ENCODE measurements around the gene ANXA6.

ANXA6 gene

DNA sequence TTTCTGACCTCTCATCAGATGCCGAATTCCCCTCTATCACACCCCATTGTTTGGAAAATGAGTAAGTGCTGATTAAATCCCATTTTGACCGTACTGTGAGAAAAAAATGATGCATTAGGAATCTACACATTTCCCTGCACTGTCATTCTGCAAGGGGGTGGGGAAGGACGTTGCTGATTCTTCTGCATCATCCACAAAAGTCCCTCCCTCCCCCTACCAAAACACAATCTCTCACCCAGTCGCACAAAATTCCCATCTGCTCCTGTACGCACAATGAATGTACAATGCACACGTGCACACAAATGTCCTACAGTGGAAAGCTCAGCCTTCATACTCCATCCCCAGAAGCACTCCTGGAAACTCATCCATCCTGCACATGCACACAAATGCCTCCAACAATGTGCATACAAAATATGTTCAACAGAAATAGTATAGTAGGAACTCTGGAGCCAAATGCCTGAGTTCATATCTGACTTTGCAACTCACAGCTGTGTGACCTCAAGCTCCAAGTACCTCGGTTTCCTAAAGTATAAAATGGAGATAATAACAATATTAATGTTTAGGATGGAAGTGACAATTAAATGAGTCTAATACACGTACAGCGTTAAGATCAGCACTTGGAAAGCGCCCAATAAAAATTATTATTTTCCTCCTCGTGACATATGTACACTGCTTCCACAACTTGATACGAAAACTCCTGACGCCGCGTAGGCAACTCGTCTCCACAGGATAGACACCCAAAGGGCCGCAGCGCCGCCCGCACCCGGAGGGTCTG is 77.6 kb downstream of the ANXA6 start:
- DNase-seq = no peak

DNA sequence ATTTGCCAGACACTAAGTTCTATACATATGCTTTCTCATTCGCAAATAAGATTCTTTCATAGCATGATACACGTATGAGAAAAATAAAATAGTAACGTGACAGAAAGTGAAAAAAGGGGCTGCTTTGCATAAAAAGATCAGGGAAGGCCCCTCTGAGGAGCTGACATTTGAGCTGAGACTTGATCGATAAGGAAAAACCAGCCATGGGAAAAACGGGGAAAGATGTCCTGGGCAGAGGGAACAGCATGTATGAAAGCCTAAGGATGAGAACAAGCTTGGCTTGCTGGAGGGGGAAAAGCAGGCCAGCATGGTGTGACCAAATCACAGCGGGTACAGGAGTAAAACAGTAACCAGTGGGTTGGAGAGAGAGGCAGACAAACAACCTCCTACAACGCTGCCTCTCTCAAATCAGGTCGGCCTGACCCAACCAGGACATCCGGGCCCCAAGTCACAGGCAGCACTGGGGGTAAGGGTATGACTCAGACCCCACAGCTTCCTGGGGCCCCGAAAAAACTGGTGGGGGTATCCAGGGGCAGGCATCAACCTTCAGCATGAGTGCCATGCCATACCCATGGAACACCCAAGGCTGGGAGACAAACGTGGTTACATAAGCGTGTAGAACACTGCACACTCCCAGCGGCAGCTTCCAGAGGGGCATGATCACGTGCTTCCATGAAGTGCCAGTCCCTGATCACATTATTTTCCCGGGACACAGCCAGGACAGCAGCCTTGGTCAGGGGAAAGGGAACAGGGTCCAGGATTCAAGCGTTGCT is 78.9 kb downstream of the ANXA6 start:
- DNase-seq = no peak

DNA sequence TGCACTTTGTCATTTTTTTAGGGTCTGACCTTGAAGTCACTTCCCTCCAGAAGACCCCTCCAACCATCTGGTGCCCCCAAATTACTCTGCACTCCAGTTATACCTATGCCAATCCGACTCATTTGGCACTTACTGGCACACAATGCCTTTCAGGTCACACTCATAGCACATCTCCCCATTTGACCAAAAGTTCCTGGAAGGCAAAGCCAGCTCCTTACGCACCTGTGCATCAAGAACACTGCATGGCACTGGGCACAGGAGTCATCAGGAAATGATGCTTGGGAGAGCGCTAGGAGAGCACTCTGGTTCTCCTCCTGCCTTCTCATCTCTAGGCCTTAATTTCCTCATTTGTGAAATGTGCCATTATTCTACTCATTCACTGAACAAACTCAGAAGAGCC is 79.6 kb downstream of the ANXA6 start:
- no peak for DNase-seq

GRCh38 chr5:151077419-151077818 is 80.2 kb downstream of the ANXA6 start:
- DNase-seq = no peak

- no peak for DNase-seq
Measured at GRCh38 chr5:151076616-151077015, 81.0 kb downstream of the ANXA6 start.

GRCh38 chr5:151075698-151076331 is 81.8 kb downstream of the ANXA6 start:
- no peak for DNase-seq

DNA sequence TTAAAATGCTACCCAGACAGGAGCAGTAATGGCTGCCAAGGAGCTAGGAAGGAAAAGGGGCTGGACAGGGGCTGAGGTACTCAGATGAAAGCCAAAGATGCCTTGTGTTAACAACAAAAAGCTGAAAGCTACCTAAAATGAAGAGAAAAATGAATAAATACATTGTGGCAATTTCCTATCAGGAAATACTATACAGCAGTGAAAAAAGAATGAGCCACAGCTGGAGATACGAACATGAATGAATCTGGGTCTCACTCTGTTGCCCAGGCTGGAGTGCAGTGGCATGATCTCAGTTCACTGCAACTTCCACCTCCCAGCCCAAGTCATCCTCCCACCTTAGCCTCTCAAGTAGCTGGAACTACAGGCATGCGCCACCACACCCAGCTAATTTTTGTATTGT is 83.0 kb downstream of the ANXA6 start:
- no peak for DNase-seq

DNA sequence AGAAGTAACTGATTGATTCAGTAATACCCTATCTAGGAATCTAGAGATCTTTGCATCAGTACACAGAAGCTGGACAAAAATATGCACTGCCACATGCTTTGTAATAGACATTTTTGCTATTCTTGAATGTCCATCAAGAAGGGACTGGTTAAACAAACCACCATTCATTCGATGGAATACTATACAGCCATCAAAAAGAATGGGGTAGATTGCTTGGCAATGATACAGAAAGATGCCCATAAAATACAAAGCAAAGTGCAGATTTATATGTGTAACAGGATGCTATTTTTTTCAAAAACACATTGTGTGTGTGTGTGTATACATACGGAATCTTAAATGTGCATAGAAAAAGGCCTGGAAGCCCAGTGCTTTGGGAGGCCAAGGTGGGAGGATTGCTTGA is 84.3 kb downstream of the ANXA6 start:
- no peak for DNase-seq

GRCh38 chr5:151072630-151073025 is 85.0 kb downstream of the ANXA6 start:
- no peak for DNase-seq

- DNase-seq = no peak
Measured at GRCh38 chr5:151071848-151072629, 85.5 kb downstream of the ANXA6 start.

DNA sequence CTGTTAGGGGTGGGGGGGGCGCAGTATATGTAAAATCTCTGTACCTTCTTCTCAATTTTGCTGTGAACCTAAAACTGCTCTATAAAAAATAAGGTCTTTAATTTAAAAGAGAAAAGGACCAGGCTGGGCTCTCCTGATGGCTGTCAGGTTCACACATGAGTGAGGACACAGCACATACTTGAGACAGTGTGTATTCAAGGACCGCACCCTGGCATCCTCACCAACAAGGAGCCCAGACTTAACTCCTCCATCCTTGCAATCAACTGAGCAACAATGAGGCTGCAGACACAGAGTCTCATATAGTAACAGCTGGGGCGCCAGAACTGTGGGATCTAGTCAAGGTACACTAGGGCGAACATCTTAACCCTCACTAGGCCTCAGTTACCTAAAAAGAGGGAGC is 86.6 kb downstream of the ANXA6 start:
- DNase-seq = no peak

DNA sequence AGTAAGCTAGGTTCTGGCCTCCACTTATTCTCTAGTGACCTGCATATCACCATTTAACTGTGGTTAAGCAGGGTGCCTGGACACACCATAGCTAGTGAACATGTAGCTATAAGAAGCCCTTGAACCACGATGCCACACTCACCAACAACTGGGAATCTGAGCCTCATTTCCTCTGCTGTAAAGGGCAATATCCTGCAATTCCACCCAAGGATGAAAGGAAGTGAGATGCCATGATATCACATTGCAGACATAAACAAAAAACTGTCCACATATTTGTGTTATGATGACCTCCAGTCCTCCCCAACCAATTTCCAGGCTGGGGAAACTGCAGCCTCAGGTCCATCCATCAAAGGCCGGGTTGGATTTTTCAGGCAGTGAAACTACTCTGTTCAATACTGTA is 87.1 kb downstream of the ANXA6 start:
- no peak for DNase-seq

GRCh38 chr5:151068433-151069197 is 89.0 kb downstream of the ANXA6 start:
- DNase-seq = no peak

DNA sequence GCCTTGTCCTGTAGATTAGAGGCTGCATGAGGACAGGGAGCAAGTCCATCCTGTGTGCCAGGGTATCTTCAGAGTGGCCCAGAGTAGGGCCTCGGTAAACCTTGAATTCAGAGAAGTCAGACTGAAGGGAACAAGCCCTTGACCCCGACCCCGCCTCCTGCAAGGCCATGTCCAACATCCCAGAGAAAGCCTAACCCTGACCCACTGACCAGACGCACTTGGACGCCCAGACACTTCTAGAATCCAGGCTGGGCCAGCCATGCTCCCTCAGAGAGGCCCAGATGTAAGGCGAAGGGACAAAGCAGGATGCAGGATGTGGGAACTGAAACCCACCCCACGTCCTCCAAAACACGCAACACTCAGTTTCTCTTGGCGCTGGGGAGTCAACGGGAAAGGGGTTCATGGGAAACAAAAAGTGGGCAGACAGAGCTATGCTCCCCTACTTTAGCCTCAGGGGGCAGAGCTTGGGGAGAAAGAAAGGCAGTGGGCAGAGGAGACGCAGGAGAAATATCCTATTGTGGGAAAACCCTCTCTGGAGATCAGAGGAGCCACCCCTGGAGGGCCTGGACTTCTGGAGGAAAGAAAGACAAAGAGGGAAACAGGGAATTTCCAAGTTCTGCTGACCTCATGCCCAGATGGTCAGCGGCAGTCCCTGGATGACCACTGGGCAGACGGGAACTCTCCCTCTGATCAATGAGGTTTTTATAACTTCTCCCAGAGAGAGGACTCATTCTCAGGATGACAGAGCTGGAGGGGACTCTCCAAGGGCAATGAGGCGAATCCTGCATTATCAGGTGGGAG is 89.7 kb downstream of the ANXA6 start:
- no peak for DNase-seq

- no peak for DNase-seq
Measured at GRCh38 chr5:151066920-151067319, 90.7 kb downstream of the ANXA6 start.

DNA sequence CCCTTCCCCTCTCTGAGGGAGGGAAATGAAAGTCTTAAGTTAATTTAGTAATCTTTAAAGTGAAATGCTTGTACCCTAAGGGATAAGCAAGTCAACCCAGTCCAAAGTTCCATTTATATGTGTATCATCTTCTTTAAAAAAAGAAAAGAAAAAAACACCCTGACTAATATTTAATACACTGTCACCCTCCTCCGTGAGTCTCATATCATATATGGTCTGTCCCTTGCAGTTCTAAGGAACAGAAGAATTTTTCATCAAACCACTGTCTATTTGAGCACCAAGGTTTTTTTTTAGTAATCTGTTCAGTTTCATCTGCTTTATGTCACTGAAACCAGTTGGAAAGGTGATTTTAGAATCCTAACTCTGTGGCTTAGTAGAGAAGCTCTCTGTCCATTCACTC is 92.0 kb downstream of the ANXA6 start:
- no peak for DNase-seq

GRCh38 chr5:151064916-151065499 is 92.6 kb downstream of the ANXA6 start:
- DNase-seq = no peak

DNA sequence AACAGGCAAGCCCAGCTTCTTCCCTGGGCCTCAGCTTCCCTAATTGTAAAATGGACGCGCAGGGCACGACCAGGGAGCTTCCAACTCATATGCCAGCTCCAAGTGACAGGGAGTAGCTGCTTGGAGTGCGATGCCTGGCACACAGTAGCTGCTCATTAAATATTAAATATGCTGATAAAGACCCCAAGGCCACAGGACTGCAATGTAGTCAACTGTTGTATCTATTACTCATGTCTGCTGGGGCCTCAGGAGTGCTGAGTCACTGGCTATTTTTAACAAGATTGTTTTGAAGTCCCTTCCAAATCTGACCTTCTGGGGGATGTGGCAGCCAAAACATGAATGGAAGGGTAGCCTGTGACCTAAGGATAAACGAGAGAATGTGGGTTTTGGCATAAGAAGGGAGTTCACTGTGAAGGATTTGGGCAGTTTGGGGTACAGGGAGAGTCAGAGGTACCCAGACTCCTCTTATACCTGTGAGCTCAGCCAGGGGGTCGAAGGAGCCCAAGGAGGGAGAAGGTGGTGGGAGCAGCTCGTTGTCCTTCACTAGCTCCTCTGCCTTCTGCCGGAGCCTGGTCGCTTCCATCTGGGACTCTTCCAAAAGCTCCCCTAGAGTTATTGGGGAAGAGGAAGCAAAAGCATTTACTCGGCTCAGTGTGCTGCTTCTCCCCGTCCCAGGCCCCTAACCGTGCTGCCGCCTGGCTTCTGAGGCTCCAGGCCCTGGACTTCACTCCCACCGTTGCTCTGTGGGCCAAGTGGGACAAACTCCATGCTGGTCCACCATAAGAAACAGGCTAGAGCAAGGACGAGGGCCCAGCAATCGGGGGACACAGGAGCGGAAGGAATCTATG is 94.2 kb downstream of the ANXA6 start:
- DNase-seq = no peak

DNA sequence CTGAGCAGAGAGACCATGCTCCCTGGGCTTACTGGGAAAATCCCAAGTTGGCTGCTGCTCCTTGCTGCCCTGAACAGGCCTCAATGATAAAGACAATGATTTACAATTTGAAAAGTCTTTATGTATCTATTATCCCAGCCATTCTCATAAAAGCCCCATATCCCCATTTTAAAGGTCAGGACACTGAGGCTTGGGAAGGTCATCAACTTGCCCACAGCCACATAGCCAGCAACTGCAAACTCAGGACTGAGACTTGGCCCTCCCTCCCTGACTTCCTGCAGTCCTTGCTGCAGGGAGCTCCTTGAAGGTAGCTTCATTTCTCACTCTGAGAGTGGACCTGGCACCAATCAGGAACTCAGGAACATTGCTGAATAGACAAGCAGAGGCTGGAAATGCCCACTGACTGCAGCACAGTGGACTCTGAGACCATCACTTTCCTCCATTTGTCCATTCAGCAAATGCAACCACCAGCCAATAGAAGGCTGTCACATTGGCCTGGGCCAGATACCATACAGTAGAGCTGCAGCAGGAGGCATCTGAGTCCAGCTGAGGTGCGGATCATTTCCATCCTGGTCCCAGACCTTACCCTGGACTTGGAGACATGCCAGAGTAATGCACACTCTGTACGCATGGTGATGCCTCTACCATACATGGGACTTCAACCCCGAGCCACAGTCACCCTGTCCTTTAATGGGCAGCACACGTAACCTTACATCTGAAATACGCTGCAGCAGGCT is 95.0 kb downstream of the ANXA6 start:
- no peak for DNase-seq

Data from GF-D8 (cell line).